Mammary epithelial cell (primary cell): ENCODE data around the gene SMIM36.

Experiments used
- EZH2 ChIP-seq: IDR thresholded peaks from 2 replicates; pipeline ENCODE4 v1.6.1; 2012; ENCODE audit warnings: low read length, inconsistent platforms, borderline replicate concordance
- TF ChIP-seq, protein P1 (sequence below), 2 donors: IDR thresholded peaks in 1 of 2; conservative IDR thresholded peaks in 1 of 2; 2 replicates each; pipeline ENCODE4 v1.5.1; 2011 to 2012; ENCODE audit warnings: inconsistent platforms in 2 of 2, low read length in 2 of 2, mild to moderate bottlenecking in 2 of 2, control low read depth in 1 of 2, low read depth in 1 of 2; ENCODE audit not compliant: insufficient read depth in 1 of 2; ENCODE audit errors: extremely low read depth in 1 of 2

DNA sequence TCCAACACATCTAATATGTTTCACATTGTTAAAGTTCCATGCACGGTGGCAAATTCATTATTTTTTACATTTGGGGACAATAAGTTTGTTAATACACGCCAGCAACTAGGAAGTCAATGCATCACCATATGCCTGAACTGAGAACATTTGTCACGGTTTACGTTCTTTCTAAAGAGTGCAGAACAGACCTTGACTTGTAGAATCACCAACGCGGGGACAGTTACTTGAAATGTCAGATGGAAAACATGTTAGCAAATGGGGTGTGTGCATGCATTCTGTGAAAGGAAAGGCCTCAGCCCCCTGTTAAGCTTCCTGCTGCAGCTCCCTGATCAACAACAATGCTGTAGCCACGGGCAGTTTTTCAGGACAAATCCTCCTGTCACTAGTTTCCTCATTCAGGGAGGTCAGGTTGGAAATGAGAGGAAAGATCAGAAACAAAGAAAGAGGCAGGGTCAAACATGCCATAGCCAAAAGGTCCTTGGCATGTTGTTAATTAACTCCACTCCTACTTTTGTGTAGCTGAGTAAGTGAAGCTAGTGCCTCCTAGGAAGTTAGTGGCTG is 18.4 kb downstream of the SMIM36 start:
- TF ChIP-seq, protein P1, sequence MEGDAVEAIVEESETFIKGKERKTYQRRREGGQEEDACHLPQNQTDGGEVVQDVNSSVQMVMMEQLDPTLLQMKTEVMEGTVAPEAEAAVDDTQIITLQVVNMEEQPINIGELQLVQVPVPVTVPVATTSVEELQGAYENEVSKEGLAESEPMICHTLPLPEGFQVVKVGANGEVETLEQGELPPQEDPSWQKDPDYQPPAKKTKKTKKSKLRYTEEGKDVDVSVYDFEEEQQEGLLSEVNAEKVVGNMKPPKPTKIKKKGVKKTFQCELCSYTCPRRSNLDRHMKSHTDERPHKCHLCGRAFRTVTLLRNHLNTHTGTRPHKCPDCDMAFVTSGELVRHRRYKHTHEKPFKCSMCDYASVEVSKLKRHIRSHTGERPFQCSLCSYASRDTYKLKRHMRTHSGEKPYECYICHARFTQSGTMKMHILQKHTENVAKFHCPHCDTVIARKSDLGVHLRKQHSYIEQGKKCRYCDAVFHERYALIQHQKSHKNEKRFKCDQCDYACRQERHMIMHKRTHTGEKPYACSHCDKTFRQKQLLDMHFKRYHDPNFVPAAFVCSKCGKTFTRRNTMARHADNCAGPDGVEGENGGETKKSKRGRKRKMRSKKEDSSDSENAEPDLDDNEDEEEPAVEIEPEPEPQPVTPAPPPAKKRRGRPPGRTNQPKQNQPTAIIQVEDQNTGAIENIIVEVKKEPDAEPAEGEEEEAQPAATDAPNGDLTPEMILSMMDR (conservative IDR thresholded peaks at IDR 0.05 in 1 of 2, IDR thresholded peaks at IDR 0.05 in 1 of 2; ENCODE audit: extremely low read depth in 1 of 2, insufficient read depth in 1 of 2, low read depth in 1 of 2, low read length in 2 of 2): no peak
- no peak for TF ChIP-seq EZH2
